Amygdala (tissue), 56 donors: ENCODE results near the gene KIF3A.
A peak's percentile ranks its signal among the peaks of the same experiment; 100 is the strongest.

ENCODE experiments used
- DNase-seq, 56 donors: peaks; one replicate each; lab custom pipeline; 2025; lab: John Stamatoyannopoulos, UW

Gene KIF3A

DNA sequence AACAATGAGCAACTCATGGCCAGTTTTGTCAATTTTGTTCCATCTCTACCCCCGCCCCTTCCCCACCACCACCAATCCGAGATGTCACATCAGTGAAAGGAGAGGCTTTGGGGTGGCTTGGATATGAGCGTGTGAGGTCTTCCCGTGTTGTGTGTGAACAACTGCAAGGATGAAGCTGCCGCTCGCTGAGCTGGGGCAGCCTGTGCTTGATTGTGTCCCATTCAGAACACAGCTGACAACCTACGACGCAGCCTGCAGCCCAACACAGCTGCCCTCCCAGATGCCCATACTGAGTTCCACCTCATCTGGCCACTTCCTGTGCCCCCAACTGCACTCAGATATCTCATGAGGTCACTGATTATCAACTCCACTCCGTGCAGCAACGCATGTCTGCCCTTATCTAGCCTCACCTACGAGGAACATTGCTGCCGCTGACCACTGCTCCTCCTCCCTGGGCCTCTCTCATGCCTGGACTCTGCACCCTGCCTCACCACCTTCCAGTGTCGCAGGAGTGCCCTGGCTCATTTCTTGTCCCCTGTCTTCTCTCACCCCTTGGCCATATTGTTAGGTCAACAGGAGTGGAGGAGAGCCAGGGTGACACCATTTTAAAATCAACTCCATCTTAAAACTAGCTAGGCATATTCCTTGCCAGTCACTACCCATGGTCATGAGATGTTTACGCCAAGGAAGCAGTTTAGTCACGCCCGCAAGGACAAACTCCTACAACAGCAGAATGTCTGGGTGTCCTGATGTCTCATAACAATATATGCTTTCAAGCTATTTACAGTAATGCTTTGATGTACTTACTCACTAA is 70.8 kb downstream of the KIF3A start:
- no peak for DNase-seq

DNA sequence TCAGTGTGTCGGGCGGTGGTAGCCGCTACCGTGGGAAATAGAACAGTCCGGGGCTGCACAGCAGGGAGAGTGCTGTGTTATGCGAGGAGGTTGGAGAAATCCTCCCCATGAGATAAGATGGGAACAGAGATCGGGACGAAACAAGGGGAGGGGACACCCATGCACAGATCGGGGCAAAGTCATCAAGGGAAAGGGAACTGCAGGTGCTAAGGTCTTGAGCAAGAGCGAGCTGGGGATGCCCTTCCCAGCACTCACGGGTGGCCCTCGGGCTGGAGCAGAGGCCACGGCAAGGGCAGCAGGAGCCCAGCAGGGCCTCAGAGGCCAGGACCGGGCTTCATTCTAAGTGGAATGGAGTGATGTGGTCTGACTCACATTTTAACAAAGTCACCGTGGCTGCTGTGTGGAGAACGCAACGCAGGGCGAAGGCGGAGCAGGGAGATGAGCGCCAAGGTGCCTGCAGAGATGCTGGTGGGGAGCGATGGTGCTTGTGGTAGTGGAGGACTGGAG is 71.7 kb downstream of the KIF3A start:
- DNase-seq = no peak

DNA sequence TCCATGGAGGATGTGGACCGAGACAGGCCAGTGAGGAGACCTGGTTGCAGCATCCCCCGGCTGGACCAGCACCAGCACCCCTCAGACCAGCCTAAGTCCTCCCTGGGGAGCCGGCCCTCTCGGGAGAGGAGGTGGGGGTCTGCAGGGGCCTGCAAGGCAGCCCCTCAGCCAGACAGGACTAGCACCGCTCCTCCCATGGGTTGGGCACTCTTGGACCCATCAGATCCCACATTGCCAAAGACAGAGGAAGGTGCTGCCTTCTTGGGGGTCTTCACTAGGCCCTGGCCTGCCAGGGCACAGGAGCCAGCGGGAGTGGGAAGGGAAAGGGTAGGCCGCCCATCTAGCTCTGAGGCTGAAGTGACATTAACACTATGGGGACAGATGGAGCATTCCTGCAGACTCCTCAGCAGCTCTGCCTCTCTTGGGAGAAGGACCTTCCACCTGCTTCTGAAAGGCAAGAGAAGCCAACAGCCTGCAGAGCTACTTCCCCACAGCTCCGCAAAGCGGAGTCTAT is 72.6 kb downstream of the KIF3A start:
- no peak for DNase-seq

DNA sequence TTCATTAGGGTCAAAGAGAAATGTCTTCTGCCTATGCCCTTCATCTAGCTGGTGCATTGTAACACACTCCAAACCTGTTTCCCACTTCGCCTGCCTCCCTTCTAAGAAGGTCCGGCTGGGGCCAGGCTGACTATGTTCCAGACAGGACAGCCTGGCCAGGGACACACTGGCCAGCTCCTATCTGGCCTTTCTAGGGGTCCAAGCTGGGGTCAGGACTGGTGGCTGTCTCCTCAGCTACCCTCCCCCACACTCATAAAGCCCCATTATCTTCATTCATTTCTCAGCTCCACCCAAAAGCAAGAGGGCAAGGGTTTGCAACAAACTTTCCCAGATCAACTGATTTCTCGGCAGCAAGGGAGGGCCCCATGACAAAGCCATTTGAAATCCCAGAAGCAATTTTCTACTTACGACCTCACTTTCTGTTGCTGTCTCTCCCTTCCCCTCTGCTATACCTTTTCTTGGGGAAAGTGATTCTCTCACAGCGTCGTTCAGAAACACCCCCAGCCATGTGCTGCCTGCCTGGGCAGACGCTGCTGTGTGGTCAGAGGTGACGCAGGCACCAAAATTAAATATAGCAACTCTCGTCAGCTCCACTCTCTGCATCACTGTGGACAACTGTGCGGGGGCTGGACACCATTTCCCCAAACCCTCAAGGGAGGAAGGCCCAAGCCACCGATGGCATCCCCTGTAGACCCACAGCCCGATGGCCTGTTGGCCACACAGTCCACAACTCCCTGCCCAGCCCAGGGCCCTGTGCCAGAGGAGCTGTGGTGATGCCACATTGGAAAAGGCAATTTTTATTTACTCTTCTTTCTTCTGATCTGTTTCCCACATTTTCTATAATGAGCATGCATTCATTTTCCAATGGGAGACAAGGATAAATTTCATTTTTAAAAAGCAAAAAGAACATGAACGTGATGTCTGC is 73.3 kb downstream of the KIF3A start:
- peak in 1 of 56 donors; percentile 7 for DNase-seq

DNA sequence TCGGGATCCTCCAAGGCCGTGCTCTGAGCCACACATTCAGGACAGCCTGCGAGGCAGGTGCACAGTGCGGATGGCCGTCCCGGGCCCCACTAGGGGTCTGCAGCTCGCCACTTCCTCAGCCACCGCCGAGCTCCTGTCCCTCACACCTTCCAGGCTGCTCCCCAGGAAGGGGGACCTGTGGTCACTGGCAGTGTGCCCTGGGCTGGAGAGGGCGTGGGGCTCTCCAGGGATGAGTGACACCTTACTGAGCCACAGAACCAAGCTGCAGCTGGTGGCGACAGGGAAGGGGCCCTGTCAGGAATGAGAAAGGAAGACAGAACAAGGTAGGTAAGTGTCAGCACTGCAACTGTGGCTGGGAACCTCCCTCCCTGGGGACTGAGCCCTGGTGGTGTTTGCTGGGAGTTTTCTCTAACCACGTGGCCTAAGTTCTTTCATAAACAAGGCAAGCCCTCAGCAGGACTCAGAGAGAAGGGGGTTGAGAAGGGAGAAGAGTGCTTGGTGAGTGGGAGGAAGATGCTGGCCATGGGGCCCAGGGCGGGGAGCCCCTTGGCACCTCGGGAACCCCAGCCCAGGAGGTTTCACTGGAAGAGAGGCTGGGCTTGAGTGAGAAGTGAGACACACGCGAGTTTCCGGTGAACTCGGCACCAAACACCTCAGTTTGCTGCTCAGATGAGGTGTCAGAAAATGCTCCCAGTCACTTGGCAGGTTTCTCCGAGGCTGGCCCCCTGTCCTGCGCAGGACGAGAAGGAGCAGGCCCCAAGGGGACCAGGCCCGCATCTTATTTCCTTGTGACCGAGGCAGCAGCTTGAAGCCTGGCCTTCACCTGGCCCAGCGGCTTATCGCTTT is 74.2 kb downstream of the KIF3A start:
- no peak for DNase-seq

DNA sequence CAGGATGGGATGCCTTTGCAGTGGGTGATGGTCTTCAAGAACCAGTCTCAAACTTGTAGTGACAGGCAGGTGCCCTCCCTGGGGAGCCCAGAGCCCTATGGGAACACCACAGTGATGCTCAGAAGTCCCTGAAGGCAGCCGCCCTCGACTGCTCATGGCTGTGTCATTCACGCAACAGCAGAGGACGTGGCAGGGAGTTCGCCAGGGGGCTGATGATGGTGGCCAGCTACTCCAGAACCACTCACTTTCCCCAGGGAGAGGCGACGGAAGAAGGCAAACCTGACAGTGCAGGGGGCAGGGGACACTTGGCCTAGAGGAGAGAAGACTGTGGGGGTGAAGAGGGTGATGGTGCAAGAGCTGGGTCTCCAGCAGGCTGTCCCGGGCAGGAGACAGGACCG is 75.3 kb downstream of the KIF3A start:
- no peak for DNase-seq

DNA sequence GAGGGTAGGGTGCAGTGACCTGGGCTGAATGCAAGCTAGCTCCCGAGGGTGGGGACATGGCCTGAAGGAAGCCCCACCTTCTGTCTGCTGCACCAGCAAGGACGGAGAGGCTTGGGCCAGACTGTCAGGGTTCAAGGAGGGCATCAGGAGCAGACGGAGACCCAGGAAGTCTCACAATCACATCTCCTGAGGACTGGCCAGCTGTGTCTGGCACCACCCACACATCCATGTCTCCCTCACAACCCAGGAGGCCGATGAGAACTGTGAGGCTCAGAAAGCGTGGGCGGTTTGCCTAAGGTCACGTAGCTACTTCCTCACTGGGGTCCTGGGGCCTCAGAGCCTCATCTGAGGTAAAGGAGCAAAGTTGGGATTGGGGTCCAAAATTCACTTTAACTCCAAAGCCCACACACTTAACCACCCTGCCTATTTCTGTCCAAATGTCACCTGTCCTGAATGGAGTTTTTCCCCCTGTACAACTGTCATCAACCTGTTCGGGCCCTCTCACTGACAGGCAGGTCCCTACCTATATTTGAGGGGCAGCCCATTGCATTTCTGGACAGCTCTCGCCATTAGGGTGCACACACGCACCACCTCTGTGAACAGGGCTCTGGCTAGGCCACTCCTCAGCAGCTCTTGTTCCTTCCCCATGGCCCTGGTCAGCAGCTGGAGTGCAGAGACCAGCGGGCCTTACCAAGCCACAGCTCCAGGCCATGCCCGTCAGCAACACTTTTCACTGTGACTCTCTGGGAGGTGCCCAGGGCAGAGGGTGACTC is 75.9 kb downstream of the KIF3A start:
- no peak for DNase-seq

DNA sequence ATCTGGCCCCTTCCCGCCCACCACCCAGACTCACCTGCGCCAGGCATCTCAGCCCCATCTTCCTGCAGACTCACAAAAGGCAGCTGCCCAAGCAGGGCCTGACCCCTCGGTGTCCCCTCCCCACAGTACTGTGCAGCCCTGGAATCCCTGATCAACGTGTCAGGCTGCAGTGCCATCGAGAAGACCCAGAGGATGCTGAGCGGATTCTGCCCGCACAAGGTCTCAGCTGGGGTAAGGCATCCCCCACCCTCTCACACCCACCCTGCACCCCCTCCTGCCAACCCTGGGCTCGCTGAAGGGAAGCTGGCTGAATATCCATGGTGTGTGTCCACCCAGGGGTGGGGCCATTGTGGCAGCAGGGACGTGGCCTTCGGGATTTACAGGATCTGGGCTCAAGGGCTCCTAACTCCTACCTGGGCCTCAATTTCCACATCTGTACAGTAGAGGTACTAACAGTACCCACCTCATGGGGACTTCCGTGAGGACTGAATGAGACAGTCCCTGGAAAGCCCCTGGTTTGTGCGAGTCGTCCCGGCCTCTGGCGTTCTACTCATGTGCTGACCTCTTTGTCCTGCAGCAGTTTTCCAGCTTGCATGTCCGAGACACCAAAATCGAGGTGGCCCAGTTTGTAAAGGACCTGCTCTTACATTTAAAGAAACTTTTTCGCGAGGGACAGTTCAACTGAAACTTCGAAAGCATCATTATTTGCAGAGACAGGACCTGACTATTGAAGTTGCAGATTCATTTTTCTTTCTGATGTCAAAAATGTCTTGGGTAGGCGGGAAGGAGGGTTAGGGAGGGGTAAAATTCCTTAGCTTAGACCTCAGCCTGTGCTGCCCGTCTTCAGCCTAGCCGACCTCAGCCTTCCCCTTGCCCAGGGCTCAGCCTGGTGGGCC is 77.5 kb downstream of the KIF3A start:
- no peak for DNase-seq

DNA sequence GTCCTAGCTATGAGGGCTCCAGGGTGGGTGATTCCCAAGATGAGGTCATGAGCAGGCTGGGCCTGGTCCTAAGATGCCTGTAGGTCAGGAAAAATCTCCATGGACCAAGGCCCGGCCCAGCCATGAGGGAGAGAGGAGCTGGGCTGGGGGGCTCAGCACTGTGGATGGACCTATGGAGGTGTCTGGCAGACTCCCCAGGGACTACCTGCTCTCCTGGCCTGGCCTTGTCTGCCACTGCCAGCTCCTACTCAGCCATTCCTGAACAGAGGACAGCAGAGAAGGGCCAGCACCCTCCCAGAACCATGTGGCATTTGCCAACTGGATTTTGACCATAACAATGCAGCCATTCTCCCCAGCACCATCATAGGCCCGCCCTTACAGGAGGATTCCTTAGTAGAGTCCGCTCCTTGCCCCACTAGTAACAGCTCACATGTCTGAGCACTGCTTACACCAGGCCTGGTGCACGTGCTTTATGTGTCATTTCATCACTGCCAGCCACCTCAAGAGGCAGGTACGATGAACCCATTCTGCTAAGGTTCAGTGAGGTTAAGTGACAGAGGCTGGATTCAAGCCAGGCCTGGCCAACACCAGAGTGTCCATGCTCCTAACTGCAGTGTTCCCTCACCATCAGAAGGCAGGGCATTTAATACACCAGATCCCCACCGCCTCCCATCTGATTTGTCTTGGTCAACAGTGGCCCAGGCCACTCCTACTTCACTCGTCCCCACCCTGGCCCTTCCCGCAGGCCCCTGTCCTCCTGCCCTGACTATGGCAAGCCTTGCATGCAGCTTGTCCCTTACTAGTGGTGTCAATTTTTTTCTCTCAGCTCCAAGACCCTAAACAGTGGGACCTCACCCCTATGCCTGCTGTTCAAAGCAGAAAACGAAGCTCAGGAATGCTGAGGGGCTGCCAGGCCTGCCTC is 78.7 kb downstream of the KIF3A start:
- DNase-seq = peak in 1 of 56 donors; percentile 31

DNA sequence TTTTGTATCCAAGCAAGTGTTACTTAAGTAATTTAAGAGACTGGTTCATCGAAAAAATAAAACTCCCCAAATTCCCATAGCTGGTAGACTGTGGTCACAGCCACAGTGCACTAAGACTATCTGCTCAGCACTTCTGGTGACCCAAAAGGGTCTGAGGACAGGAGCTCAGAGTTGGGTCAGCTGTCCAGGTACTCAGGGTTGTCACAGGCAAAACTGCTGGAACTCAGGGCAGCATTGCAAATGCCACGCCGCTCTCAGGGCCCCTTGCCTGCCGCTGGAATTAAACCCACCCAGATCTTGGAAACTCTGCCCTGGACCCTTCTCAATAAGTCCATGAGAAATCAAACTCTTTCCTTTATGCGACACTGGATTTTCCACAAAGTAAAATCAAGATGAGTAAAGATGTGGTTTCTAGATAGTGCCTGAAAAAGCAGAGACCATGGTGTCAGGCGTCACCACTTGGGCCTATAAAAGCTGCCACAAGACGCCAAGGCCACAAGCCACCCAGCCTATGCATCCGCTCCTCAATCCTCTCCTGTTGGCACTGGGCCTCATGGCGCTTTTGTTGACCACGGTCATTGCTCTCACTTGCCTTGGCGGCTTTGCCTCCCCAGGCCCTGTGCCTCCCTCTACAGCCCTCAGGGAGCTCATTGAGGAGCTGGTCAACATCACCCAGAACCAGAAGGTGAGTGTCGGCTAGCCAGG is 79.5 kb downstream of the KIF3A start, which contains the start of gene IL13:
Gene IL13 (plus strand): TSS at position 498 of the 705 bp plus-strand sequence. CDS start 14 bp downstream, at position 512.
- no peak for DNase-seq

DNA sequence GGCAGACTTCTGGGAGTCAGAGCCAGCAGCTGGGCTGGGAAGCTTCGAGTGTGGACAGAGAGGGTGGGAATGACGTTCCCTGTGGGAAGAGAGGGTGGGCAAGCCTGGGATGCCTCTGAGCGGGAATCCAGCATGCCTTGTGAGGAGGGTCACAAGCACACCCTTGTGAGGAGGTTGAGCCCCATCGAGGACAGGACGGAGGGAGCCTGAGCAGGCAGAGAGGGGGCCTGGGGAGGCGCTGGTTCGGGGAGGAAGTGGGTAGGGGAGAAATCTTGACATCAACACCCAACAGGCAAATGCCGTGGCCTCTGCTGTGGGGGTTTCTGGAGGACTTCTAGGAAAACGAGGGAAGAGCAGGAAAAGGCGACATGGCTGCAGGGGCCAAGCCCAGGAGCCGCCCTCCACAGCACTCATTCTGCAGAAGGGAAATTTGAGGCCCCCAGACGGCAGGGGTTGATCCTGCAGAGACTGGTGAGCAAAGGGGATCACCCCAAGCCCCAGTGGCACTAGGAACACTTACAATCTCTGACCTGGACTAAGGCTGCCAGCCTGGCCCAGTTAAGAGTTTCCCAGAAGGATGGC is 80.5 kb downstream of the KIF3A start:
- no peak for DNase-seq

DNA sequence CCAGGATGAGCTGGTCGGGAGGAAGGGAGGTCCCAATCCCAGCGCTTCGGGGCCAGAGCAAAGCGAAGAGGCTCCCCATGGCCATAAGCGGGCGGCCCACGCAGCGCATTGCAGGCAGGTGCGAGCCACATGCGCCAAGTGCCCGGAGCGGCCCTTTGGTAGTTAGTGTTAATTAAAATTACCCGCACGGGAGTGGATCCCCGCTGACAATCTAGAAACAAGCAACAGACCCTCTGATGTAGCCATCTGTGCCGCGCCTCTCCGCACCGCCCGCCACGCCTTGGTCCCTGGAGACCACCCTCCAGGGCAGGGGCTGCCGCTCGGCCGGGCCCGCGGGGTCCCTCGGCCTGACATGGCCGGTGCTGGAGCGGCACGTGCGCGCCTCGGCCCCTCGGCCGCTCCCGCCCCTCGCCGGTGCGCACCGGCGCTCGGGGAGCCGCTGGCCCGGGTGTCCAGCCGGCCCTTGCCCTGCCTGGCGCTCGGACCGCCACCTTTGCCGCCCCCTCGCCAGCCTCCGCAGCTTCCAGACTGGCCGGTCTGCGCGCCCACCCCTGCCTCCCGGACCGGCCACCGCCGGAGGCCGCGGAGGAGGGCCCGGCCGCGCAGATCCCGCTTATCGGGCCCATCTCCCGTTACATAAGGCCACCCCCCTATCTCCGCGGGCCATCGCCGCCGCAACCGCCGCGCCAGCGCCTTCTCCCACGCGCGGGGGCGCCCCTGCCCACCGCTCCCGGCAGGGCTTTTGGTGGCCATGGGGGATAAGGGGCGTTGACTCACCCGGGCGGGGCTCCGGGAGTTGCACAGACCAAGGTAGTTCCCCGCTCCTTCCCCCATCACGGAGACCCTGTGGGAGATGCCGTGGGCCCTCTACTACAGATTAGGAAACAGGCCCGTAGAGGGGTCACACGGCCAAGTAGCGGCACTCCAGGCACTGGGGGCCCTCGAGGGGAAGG is 81.2 kb downstream of the KIF3A start:
- DNase-seq = peak in 7 of 56 donors; percentile 9 to 39 (median 16)

DNA sequence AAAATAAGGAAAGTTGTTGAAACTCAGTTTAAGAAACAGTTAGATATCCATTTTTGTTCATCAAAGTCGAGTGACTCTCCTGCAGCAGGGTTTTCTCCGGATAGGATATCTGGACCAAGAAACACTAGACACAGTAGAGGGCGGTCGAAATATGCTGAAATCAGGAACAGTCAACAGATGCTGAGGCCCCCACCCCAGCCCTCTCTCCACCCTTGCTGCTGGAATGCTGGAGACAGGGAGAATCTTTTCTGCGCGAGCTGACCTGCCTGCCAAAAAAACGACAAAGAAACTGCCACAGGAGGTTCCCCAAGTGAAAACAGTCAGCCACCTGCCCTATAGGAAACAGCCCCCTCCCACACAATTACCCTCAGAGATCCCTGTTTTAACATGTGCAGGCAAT is 83.6 kb downstream of the KIF3A start:
- no peak for DNase-seq

DNA sequence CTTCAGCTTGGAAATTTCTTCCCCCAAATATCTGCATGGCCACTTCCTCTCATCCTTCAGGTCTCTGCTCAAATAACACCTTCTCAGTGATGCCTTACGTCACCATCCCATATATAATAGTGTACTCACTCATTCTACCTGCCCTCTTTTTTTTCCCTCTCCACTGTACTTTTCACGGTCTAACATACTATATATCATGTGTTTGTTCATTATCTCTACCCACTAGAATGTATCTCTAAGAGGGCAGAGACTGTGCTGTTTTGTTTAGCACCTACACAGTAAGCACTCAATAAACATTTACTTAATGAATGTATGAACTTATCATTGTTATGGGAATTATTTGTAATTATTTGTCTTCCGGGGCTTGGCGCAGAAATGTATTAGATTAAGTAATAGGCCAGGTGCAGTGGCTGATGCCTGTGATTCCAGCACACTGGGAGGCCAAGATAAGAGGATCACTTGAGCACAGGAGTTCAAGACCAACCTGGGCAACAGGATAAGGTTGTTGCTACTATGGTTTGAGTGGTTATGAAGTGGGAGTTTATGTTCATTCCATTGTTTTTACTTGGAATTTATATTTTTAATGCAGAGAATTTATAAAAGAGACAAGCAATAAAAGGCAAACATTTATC is 85.4 kb downstream of the KIF3A start:
- no peak for DNase-seq
